ENCODE measurements around the gene PKDCC.

DNA sequence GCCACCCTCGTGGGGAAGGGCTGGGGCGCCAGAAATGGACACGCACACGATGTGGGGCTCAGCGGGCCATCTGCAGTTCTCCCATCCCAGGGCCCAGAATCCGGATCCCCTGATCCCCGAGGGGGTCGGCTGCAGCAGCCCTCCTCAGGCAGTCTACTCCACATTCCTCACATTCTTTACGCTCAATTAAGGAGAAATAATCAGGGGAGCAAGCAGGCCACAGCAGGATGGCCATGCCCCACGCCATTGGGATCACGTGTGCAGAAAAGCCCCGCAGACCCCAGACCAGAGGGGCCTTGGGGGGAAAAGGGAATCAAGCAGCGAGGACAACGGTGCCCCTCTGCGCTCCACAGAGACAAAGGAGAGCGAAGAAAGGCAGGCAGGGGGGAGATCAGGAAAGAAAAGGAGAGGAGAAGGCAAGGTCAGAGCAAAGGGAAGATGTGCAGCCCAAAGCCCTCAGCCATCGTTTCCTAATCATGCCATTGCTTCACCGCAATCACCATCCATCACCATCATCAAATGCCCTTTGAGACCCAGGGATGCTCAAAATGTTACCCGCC is 17.5 kb upstream of the PKDCC start:
- TF ChIP-seq, protein P1, sequence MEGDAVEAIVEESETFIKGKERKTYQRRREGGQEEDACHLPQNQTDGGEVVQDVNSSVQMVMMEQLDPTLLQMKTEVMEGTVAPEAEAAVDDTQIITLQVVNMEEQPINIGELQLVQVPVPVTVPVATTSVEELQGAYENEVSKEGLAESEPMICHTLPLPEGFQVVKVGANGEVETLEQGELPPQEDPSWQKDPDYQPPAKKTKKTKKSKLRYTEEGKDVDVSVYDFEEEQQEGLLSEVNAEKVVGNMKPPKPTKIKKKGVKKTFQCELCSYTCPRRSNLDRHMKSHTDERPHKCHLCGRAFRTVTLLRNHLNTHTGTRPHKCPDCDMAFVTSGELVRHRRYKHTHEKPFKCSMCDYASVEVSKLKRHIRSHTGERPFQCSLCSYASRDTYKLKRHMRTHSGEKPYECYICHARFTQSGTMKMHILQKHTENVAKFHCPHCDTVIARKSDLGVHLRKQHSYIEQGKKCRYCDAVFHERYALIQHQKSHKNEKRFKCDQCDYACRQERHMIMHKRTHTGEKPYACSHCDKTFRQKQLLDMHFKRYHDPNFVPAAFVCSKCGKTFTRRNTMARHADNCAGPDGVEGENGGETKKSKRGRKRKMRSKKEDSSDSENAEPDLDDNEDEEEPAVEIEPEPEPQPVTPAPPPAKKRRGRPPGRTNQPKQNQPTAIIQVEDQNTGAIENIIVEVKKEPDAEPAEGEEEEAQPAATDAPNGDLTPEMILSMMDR (IDR thresholded peaks at IDR 0.05): no peak
- TF ChIP-seq EP300 (IDR thresholded peaks at IDR 0.05) (no peak), POLR2A (IDR thresholded peaks at IDR 0.05) (no peak)

All from tibial nerve (tissue), 4 donors.